AG09309 (cell line): Measurements from ENCODE around the gene ATP6V1G2.

Source experiments
- DNase-seq: peaks from one replicate; pipeline ENCODE4 v3.0.0-alpha.2; 2010; ENCODE audit warnings: low read depth
- H3K4me3 ChIP-seq: 2 replicates; pipeline ENCODE4 v1.5.1; 2011; ENCODE audit warnings: mild to moderate bottlenecking, low read depth, low read length, moderate library complexity; ENCODE audit not compliant: control insufficient read depth
- CTCF ChIP-seq: IDR thresholded peaks from 2 replicates; pipeline ENCODE4 v1.5.1; 2011; ENCODE audit warnings: mild to moderate bottlenecking, low read depth, low read length, inconsistent platforms; ENCODE audit not compliant: insufficient read depth, control insufficient read depth; ENCODE audit errors: missing control alignments

The ATP6V1G2 gene

DNA sequence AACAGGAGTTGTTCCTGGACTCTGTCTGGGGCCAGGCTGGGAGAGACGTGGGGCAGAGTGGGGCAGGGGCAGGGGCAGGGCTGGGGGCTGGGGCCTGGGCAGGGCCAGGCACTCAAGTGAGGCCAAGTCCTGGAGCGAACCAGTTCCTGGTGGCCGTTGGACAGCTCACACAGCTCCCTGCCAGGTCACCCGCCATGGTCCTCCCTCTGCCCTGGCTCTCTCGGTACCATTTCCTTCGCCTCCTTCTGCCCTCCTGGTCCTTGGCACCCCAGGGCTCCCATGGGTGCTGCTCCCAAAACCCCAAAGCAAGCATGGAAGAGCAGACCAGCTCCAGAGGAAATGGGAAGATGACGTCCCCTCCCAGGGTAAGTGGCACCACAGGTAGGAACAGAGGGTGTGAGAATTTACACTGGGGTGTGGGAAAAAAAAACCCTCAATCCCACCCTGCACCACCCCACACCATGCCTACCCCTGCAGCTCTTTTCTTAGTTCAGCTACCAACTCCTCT lies 17.5 kb downstream of the ATP6V1G2 start, which contains the start of gene MCCD1:
MCCD1 (plus strand) TSS at position 142 of the 508 bp plus-strand sequence; CDS start at position 195, 53 bp downstream.
- TF ChIP-seq CTCF = no peak

GRCh38 chr6:31528307-31528777 lies 18.1 kb downstream of the ATP6V1G2 start:
- H3K4me3 ChIP-seq = no peak overlapping the region
- no peak for DNase-seq
- no peak for TF ChIP-seq CTCF

More for the DNA sequence above, 17.5 kb downstream of the ATP6V1G2 start, which contains the start of gene MCCD1:
- H3K4me3 ChIP-seq = no peak within 1 kb of the TSS
- no peak for DNase-seq

DNA sequence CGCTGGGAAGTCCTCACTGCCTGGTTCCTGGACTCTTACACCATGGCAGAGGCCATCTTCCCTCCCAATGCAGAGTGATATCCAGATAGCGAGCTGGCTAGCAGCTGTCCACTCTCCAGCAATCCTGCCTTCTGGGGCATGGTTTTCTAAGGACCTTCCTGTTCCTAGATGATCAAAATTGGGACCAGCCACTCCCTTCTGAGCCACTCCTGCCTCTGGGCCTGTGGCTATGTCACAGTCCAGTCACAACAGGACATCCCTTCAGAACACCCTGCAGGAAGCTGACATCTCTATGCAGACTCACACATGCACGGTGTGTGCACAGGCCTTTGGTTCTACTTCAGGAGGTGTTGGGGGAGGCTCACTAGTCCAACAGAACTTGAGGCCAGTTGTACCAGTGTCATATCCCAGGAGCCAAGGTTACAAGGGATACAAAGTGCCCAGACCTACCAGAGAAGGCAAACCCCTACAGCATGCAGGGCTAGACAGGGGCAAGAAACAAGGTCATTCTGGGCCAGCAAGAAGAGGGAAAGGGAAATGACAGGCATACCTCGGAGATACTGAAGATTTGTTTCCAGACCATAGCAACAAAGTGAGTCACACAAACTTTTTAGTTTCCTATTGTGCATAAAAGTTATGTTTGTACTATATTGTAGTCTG lies 20.3 kb downstream of the ATP6V1G2 start:
- no peak overlapping the region for H3K4me3 ChIP-seq
- no peak for TF ChIP-seq CTCF
- no peak for DNase-seq

DNA sequence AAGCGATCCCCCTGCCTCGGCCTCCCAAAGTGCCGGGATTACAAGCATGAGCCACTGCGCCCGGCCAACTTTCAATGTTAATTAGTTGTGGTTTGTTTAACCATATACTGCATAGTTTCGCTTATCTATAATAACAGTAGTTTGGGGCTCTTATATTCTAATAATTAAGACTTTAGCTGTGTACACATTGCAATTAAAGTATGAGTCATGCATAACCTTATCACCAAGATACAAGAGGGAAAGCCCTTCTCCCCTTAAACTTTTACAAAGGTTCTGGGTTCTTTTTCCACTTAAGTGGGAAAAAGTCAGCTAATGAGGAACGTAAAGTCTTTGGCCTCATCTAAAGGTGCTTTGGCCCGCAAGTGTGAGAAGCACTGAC lies 20.9 kb downstream of the ATP6V1G2 start:
- no peak for DNase-seq
- H3K4me3 ChIP-seq = no peak overlapping the region
- no peak for TF ChIP-seq CTCF

DNA sequence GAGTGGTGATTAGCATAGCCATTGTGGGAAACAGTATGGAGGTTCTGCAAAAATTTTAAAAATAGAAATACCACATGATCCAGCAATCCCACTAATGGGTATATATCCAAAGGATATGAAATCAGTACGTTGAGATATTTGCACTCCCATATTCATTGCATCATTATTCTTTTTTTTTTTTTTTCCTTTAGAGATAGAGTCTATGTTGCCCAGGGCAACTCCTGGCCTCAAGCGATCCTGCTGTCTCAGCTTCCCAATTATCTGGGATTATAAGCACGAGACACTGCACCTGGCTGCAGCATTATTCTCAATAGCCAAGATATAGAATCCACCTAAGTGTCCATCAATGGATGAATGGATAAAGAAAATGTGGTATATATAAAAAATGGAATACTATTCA lies 24.6 kb downstream of the ATP6V1G2 start:
- DNase-seq = no peak
- no peak overlapping the region for H3K4me3 ChIP-seq
- TF ChIP-seq CTCF = no peak

GRCh38 chr6:31513456-31514165 lies 32.8 kb downstream of the ATP6V1G2 start:
- no peak for TF ChIP-seq CTCF
- H3K4me3 ChIP-seq = no peak overlapping the region
- DNase-seq = no peak
